Measurements from ENCODE around the gene CRMP1.

The CRMP1 gene

GRCh38 chr4:5893004-5893580, at the start of gene CRMP1:
TSS of gene CRMP1 (minus strand) at chr4:5893086. CDS start at chr4:5892969, 117 bp downstream.
- peak; percentile 37 for DNase-seq

GRCh38 chr4:5941601-5942000, 48.7 kb upstream of the CRMP1 start:
- DNase-seq, result no peak

DNA sequence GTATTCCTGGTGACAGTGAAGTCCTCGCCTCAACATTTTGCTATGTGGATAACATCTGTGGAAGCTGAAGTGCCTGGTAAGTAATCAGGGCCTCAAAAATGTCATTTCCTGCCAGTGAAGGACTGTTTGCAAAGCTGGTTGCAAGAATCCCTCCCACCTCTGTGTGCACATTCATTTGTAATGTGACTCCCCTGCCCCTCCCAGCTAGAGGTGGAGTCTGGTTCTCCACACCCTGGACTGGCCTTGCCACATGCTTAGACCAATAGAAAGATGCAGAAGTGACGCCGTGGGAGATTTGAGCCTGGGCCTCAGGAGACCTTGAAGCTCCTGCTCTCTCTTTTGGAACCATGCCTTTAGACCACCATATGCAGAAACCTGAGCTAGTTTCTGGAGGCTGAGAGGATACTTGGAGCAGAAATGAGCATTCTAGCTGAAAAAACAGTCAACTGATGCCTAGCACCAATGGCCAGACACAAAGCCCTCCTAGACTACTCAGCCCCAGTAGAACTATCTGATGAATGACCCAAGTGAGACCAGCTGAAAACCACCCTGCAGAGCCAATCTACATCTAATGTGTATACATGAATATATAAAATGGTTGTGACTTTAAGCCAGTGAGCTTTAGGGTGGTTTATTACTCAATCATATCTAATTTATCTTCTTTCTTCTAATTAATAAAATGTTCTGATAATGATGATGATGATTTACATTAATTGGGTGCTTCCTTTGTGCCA, 47.8 kb upstream of the CRMP1 start:
- peak; percentile 71 for DNase-seq

- no peak for DNase-seq
Observed at GRCh38 chr4:5933996-5934831, 41.3 kb upstream of the CRMP1 start.

GRCh38 chr4:5933116-5933515, 40.2 kb upstream of the CRMP1 start:
- no peak for DNase-seq

GRCh38 chr4:5932035-5932568, 39.2 kb upstream of the CRMP1 start:
- DNase-seq, result peak; percentile 89

GRCh38 chr4:5931526-5931925, 38.6 kb upstream of the CRMP1 start:
- no peak for DNase-seq

DNA sequence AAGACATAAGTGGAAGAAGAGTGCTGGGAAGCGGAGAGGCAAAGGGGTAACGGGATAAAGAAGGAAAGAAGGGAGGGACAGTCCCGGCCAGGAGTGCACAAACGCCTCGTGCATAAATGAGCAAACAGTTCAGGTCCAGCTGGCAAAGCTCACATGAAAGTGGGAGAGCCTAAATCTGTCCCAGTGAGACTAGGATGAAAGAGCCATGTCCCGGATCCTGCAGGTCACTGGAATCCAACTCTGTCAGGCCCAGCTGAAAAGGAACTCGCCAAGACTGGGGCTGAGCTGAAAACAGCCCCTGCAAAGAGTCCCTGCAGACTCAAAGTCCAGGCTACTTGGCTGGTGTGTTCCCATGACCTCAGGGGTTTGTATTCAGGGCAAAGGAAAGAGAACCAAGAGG, 38.0 kb upstream of the CRMP1 start:
- no peak for DNase-seq

GRCh38 chr4:5930456-5930855, 37.6 kb upstream of the CRMP1 start:
- no peak for DNase-seq

DNA sequence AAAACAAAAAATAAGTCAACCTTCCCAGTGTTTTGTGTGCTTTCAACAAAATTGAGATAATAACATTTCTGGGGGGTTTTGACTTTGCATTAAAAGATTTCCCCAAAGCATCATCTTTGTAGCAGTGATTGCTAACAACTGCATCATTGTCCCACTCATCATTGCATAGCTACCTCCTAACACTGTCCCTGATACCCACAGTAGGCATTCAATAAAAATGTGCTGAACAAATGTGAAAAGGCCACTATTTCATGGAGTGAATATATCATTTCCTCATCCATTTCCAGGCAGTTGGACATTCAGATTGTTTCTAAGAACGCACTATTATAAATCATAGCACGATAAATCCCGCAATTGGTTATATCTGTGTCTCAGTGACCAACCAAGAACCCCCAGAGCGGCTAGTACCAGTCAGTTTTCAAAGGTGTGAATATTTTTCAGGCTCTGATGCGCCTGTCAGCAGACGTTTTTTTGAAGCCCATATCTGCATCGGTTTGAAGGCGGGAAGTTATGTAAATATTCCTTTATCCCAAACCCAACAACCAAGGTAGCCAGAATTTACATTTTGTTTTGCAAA, 36.0 kb upstream of the CRMP1 start:
- no peak for DNase-seq

- DNase-seq, result no peak
Observed at GRCh38 chr4:5928274-5928673, 35.4 kb upstream of the CRMP1 start.

GRCh38 chr4:5927747-5928146, 34.9 kb upstream of the CRMP1 start:
- DNase-seq, result no peak

- DNase-seq, result no peak
Observed at GRCh38 chr4:5927116-5927515, 34.2 kb upstream of the CRMP1 start.

GRCh38 chr4:5926598-5926997, 33.7 kb upstream of the CRMP1 start:
- DNase-seq, result no peak

GRCh38 chr4:5925419-5926200, 32.7 kb upstream of the CRMP1 start:
- DNase-seq, result no peak

GRCh38 chr4:5924461-5925125, 31.7 kb upstream of the CRMP1 start:
- DNase-seq, result no peak

DNA sequence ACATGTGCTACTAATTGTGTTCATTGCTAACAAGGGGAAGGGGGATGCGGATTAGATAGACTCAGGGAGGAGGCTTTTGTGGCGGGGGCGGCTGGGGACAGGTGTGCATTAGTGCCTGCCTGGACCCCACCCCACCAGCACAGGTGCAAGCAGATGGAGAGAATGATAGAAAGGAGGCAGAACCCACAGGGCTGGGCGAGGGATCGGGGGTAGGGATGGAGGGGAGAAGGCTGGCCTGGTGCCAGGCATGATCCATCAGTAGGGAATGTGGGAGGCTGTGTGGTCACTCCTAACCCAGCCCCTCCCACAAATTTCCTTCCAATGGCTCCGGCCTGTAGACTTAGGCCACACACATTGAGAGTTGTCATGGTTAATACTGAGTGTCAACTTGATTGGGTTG, 30.5 kb upstream of the CRMP1 start:
- no peak for DNase-seq

- no peak for DNase-seq
Observed at GRCh38 chr4:5922556-5922955, 29.7 kb upstream of the CRMP1 start.

DNA sequence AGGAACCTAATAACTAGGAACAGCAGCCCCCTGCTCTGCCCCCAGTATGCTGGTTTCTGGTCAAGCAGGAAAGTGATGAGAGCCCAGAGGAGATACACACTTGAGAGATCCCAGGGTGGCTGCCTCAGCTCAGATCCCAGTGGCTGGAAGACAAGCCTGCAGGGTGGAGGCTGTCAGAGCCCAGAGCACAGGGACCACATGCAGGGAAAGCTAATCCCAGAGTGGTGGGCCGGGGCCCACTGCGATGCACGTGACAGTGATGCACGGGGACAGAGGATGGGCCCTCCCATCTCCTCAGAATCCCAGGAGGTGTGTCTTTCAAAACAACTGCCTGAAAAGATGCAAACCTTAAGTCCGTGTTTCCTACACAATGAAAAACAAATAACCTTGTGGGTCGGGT, 29.1 kb upstream of the CRMP1 start:
- DNase-seq, result no peak

GRCh38 chr4:5921101-5921980, 28.5 kb upstream of the CRMP1 start:
- no peak for DNase-seq

GRCh38 chr4:5919571-5919970, 26.7 kb upstream of the CRMP1 start:
- no peak for DNase-seq

Measured in NCI-H1105 (cell line).